HCT116 (cell line): ENCODE measurements around the gene FRMD4A. TPM values are rescaled to one million over a fixed set of nuclear protein-coding genes. Genes with fewer than 3 reads are reported as not detected.

Experiments
- ATAC-seq: fragments of 200-7000 bp; cut with Tn5 transposase; 2 replicates; pipeline ENCODE4 v1.9.1; 2020; ENCODE audit warnings: mild to moderate bottlenecking, moderate library complexity
- BruUV-seq: library from RNA; stranded (reverse); fragments of 400-500 nt; replicated peaks from 2 replicates; lab custom pipeline; 2021; lab: Mats Ljungman, UMichigan
- CTCF ChIA-PET: fragments of 300-600 bp; sonication (Branson Sonifier 250); formaldehyde crosslinking; loops from one replicate; lab custom pipeline; 2021; ENCODE audit warnings: antibody characterized with exemption; lab: Charles Lee
- POLR2A ChIA-PET: fragments of 300-600, 350-600 bp; sonication (Branson Sonifier 250); formaldehyde crosslinking; loops from one replicate; lab custom pipeline; 2021; ENCODE audit warnings: antibody characterized with exemption; lab: Charles Lee
- RAD21 ChIA-PET, 2 experiments: fragments of 300-600 bp; sonication (Branson Sonifier 250); formaldehyde crosslinking; loops; one replicate each; lab custom pipeline; 2023; ENCODE audit warnings: low total read pairs in 2 of 2; ENCODE audit not compliant: uncharacterized antibody in 2 of 2, unreplicated experiment in 2 of 2, low non-redundant PET in 1 of 2; lab: Charles Lee
- DNase-seq: peaks from one replicate; pipeline ENCODE4 v3.0.0-alpha.2; 2010; ENCODE audit warnings: low read depth, low spot score
- H2AFZ ChIP-seq: fragments of 200-600 bp; shearing (Covaris generic), sonication (generic); 2 replicates; pipeline ENCODE4 v1.6.1; 2017; ENCODE audit warnings: low read depth, mixed run types, mixed read lengths, antibody characterized with exemption, low read length; ENCODE audit not compliant: poor library complexity, severe bottlenecking
- H3K27ac ChIP-seq: 2 replicates; pipeline ENCODE4 v1.5.1; 2012; ENCODE audit warnings: low read depth, low read length
- H3K27me3 ChIP-seq: fragments of 200-600 bp; sonication (generic); 2 replicates; pipeline ENCODE4 v1.6.1; 2016; ENCODE audit warnings: mixed run types, low read length, mixed read lengths; ENCODE audit not compliant: insufficient read depth
- H3K36me3 ChIP-seq, 2 experiments: fragments of 200-500 bp in 1 of 2; fragments of 200-600 bp in 1 of 2; sonication (Bioruptor generic) in 1 of 2; sonication (generic) in 1 of 2; 2 replicates each; pipeline versions ENCODE4 v1.5.1 to v1.6.1; 2014 to 2016; ENCODE audit warnings: low read length in 2 of 2, inconsistent platforms in 1 of 2, mixed read lengths in 1 of 2, mixed run types in 1 of 2; ENCODE audit not compliant: insufficient read depth in 2 of 2, control insufficient read depth in 1 of 2
- H3K4me1 ChIP-seq, 2 experiments: fragments of 200-600 bp in 1 of 2; sonication (generic) in 1 of 2; 2 replicates each; pipeline versions ENCODE4 v1.5.1 to v1.6.1; 2012 to 2017; ENCODE audit warnings: low read length in 2 of 2, inconsistent platforms in 1 of 2, mild to moderate bottlenecking in 1 of 2, mixed read lengths in 1 of 2, mixed run types in 1 of 2, moderate library complexity in 1 of 2; ENCODE audit not compliant: insufficient read depth in 2 of 2, control insufficient read depth in 1 of 2
- H3K4me2 ChIP-seq: fragments of 200-600 bp; sonication (generic); 2 replicates; pipeline ENCODE4 v1.6.1; 2017; ENCODE audit warnings: mixed run types, low read length, mixed read lengths
- H3K4me3 ChIP-seq, 2 experiments: fragments of 200-600 bp in 1 of 2; sonication (generic) in 1 of 2; replicated peaks in 1 of 2; 2 replicates each; pipeline ENCODE4 v1.5.1; 2011 to 2016; ENCODE audit warnings: low read length in 2 of 2, control low read depth in 1 of 2, low read depth in 1 of 2, mild to moderate bottlenecking in 1 of 2, mixed read lengths in 1 of 2, mixed run types in 1 of 2
- H3K79me2 ChIP-seq: fragments of 200-600 bp; sonication (generic); 2 replicates; pipeline ENCODE4 v1.6.1; 2017; ENCODE audit warnings: mild to moderate bottlenecking, mixed run types, low read length, moderate library complexity, mixed read lengths; ENCODE audit not compliant: insufficient read depth
- H3K9ac ChIP-seq: fragments of 200-600 bp; sonication (generic); 2 replicates; pipeline ENCODE4 v1.6.1; 2016; ENCODE audit warnings: low read length, mixed read lengths
- H3K9me2 ChIP-seq: fragments of 200-600 bp; sonication (generic), shearing (Covaris generic); 2 replicates; pipeline ENCODE4 v1.6.1; 2017; ENCODE audit warnings: mixed run types, mild to moderate bottlenecking, moderate library complexity; ENCODE audit not compliant: insufficient read depth
- H3K9me3 ChIP-seq, 2 experiments: fragments of 200-500 bp in 1 of 2; fragments of 200-600 bp in 1 of 2; sonication (Bioruptor generic) in 1 of 2; sonication (generic) in 1 of 2; 2 replicates each; pipeline ENCODE4 v1.6.1; 2014 to 2017; ENCODE audit warnings: low read length in 2 of 2, mixed read lengths in 2 of 2, inconsistent platforms in 1 of 2, low read depth in 1 of 2, mild to moderate bottlenecking in 1 of 2, mixed run types in 1 of 2, moderate library complexity in 1 of 2; ENCODE audit not compliant: control insufficient read depth in 1 of 2, insufficient read depth in 1 of 2
- H4K20me1 ChIP-seq: fragments of 200-600 bp; sonication (generic), shearing (Covaris generic); 2 replicates; pipeline ENCODE4 v1.6.1; 2017; ENCODE audit warnings: mixed run types, mild to moderate bottlenecking, moderate library complexity; ENCODE audit not compliant: insufficient read depth
- CBX3 ChIP-seq: IDR thresholded peaks from 2 replicates; pipeline ENCODE4 v1.6.1; 2012; ENCODE audit warnings: low read depth
- CEBPB ChIP-seq: IDR thresholded peaks from 2 replicates; pipeline ENCODE4 v1.6.1; 2012; ENCODE audit warnings: low read depth
- ELF1 ChIP-seq: IDR thresholded peaks from 2 replicates; pipeline ENCODE4 v1.6.1; 2012; ENCODE audit warnings: low read depth, borderline replicate concordance
- POLR2A ChIP-seq: IDR thresholded peaks from 2 replicates; pipeline ENCODE4 v1.7.0; 2011; ENCODE audit warnings: borderline replicate concordance; ENCODE audit not compliant: insufficient read depth, insufficient read length; ENCODE audit errors: extremely low read depth
- TCF7L2 ChIP-seq: IDR thresholded peaks from 2 replicates; pipeline ENCODE4 v1.7.0; 2011; ENCODE audit warnings: borderline replicate concordance, inconsistent platforms; ENCODE audit not compliant: insufficient read depth, insufficient read length; ENCODE audit errors: extremely low read depth
- YY1 ChIP-seq: IDR thresholded peaks from 2 replicates; pipeline ENCODE4 v1.6.1; 2011; ENCODE audit warnings: low read length, low read depth, moderate library complexity, mild to moderate bottlenecking; ENCODE audit not compliant: insufficient replicate concordance; ENCODE audit errors: extremely low read depth
- ZFX ChIP-seq: fragments of 450-650 bp; IDR thresholded peaks from 2 replicates; pipeline ENCODE4 v1.6.1; 2017
- ZNF274 ChIP-seq: fragments of 200-500 bp; sonication (Bioruptor generic); IDR thresholded peaks from 2 replicates; pipeline ENCODE4 v1.6.1; 2014; ENCODE audit warnings: mild to moderate bottlenecking, low read depth, low read length, inconsistent platforms
- intact Hi-C: fragments of 100-400 bp; cut with micrococcal nuclease; formaldehyde crosslinking; loops from 2 replicates; pipeline ENCODE4 v1.10.0; 2022
- total RNA-seq: library from RNA; stranded (reverse); gene quantifications from one replicate; pipeline ENCODE4 v1.2.1, GENCODE V29; 2021; ENCODE audit not compliant: unreplicated experiment
- TF ChIP-seq, protein P1 (sequence below): IDR thresholded peaks from 2 replicates; pipeline ENCODE4 v1.6.1; 2012
- TF ChIP-seq, protein P2 (sequence below), 3 experiments: fragments of 200-600 bp in 1 of 3; sonication (generic) in 1 of 3; IDR thresholded peaks in 2 of 3; conservative IDR thresholded peaks in 1 of 3; 2 replicates each; pipeline ENCODE4 v1.5.1; 2012 to 2017; ENCODE audit warnings: low read depth in 2 of 3, low read length in 2 of 3, antibody characterized with exemption in 1 of 3, borderline replicate concordance in 1 of 3, control low read depth in 1 of 3, mild to moderate bottlenecking in 1 of 3, mixed read lengths in 1 of 3, mixed run types in 1 of 3, moderate library complexity in 1 of 3; ENCODE audit not compliant: insufficient read depth in 1 of 3

The FRMD4A gene
- total RNA-seq, 1 experiment from 2014 or later, result 0.20 TPM

DNA sequence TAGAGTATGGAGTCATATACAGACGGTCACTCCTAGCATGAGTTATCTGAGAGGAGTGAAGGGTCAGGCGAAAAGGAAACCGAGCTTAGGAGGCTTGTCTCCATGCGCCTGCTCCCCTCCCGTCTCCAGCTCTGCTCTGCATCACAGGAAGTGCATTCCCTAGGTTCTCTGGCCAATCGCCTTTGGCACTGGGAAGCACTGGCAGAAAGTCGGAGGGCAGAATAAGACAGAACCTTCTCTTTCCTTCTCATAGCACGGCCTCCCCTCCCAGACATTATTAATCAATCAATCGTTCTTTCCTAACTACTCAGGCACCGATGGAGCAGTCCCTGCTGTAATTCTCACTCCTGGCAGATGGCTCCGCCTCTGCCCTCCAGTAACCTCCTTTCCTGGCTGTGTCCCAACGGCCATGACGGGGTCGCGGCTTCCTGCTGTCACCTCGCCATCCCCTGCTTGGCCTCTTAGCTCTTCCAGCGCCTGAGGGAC, 177.1 kb downstream of the FRMD4A start:
- Histone ChIP-seq H3K4me3 (no peak overlapping the region), H3K9me2 (no peaks in the 10 kb centered on the region), H4K20me1 (no peaks in the 10 kb centered on the region), H3K4me1 (no peaks in the 10 kb centered on the region; a peak in 1 of 4 replicates), H2AFZ (no peak overlapping the region), H3K36me3 (no peaks in the 10 kb centered on the region), H3K9me3 (no peaks in the 10 kb centered on the region), H3K4me2 (no peak overlapping the region; the same call in 1 of the 2 replicates), H3K9ac (no peak overlapping the region), H3K27me3 (peaks cover 58% of the 10 kb centered on the region), H3K27ac (no peak overlapping the region), H3K79me2 (no peaks in the 10 kb centered on the region)
- ATAC-seq, result 0 out of 2 replicates have a peak, but pooled peaks have one; percentile 25
- CTCF ChIA-PET, result no interaction called here
- intact Hi-C loops, result no loop called here
- no peak for DNase-seq
- TF ChIP-seq, protein P1, sequence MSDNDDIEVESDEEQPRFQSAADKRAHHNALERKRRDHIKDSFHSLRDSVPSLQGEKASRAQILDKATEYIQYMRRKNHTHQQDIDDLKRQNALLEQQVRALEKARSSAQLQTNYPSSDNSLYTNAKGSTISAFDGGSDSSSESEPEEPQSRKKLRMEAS, result no peak
- TF ChIP-seq CEBPB, result no peak
- no peak for TF ChIP-seq CBX3
- TF ChIP-seq ZFX, result no peak
- no peak for TF ChIP-seq ZNF274
- no peak for TF ChIP-seq YY1
- TF ChIP-seq ELF1, result no peak
- TF ChIP-seq TCF7L2, result no peak
- no peak for TF ChIP-seq POLR2A
- TF ChIP-seq, protein P2, sequence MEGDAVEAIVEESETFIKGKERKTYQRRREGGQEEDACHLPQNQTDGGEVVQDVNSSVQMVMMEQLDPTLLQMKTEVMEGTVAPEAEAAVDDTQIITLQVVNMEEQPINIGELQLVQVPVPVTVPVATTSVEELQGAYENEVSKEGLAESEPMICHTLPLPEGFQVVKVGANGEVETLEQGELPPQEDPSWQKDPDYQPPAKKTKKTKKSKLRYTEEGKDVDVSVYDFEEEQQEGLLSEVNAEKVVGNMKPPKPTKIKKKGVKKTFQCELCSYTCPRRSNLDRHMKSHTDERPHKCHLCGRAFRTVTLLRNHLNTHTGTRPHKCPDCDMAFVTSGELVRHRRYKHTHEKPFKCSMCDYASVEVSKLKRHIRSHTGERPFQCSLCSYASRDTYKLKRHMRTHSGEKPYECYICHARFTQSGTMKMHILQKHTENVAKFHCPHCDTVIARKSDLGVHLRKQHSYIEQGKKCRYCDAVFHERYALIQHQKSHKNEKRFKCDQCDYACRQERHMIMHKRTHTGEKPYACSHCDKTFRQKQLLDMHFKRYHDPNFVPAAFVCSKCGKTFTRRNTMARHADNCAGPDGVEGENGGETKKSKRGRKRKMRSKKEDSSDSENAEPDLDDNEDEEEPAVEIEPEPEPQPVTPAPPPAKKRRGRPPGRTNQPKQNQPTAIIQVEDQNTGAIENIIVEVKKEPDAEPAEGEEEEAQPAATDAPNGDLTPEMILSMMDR (IDR thresholded peaks at IDR 0.05 in 2 of 3, conservative IDR thresholded peaks at IDR 0.05 in 1 of 3; ENCODE audit: borderline replicate concordance in 1 of 3, insufficient read depth in 1 of 3, low read depth in 2 of 3, low read length in 2 of 3), result no peak
- POLR2A ChIA-PET, result no interaction called here
- BruUV-seq, result no TSS peak
- RAD21 ChIA-PET, result no interaction called here
